ENCODE measurements around the gene YWHAH. TPM values are rescaled to one million over a fixed set of nuclear protein-coding genes. Genes with fewer than 3 reads are reported as not detected.

Gene YWHAH
- total RNA-seq, 1 donor from 2014 or later: 110 TPM

DNA sequence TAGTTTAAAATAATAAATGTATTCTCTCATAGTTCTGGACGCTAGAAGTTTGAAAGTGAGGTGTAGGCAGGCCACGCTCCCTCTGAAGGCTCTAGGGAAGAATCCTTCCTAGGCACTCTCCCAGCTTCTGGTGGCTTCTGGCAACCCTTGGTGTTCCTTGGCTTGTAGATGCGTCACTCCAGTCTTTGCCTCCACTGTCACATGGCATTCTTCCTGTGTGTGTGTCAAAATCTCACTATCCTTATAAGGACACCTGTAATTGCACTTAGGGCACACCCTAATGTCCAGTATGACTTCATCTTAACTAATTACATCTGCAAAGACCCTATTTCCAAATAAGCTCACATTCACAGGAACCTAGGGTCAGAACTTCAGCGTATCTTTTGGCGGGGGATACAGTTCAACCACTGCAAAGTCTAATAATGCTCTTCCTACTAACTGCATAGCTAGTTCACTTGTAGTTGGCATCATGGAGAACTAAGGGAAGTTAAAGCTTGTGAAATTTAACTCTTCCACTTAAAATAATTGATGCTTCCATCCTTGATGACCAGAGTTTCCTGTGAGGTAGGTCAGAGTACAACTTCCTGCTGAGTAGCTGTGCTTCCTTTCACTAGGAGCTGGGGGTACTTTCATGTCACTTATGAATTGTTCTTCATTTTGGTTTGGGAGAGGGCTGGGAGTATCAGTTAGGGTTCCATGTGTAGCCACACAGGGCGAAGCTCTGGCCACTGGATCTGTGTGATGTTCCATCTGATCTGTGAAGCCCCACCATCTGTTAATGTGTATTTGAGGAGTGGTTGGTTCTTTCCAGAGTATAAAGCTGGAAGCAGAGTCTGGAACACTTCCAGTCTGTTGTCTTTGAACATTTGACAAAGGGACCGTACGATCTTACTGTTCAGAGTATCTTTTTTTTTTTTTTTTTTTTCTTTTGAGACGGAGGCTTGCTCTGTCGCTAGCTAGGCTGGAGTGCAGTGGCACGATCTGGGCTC, 10.5 kb downstream of the YWHAH start:
- Mint-ChIP-seq H3K27ac (no peak overlapping the region), H3K4me3 (no peak overlapping the region), H3K27me3 (no peaks in the 10 kb centered on the region), H3K9me3 (no peaks in the 10 kb centered on the region), H3K4me1 (ENCODE audit: unreplicated experiment) (peaks cover 34% of the 10 kb centered on the region), H3K36me3 (peaks cover 52% of the 10 kb centered on the region)
- TF ChIP-seq, protein P1, sequence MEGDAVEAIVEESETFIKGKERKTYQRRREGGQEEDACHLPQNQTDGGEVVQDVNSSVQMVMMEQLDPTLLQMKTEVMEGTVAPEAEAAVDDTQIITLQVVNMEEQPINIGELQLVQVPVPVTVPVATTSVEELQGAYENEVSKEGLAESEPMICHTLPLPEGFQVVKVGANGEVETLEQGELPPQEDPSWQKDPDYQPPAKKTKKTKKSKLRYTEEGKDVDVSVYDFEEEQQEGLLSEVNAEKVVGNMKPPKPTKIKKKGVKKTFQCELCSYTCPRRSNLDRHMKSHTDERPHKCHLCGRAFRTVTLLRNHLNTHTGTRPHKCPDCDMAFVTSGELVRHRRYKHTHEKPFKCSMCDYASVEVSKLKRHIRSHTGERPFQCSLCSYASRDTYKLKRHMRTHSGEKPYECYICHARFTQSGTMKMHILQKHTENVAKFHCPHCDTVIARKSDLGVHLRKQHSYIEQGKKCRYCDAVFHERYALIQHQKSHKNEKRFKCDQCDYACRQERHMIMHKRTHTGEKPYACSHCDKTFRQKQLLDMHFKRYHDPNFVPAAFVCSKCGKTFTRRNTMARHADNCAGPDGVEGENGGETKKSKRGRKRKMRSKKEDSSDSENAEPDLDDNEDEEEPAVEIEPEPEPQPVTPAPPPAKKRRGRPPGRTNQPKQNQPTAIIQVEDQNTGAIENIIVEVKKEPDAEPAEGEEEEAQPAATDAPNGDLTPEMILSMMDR (conservative IDR thresholded peaks at IDR 0.05): no peak
- no peak for DNase-seq (ENCODE audit: extremely low spot score, unreplicated experiment)

DNA sequence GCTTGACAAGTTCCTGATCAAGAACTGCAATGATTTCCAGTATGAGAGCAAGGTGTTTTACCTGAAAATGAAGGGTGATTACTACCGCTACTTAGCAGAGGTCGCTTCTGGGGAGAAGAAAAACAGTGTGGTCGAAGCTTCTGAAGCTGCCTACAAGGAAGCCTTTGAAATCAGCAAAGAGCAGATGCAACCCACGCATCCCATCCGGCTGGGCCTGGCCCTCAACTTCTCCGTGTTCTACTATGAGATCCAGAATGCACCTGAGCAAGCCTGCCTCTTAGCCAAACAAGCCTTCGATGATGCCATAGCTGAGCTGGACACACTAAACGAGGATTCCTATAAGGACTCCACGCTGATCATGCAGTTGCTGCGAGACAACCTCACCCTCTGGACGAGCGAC, 12.0 kb downstream of the YWHAH start:
- H3K27me3 Mint-ChIP-seq: no peaks in the 10 kb centered on the region
- H3K27ac Mint-ChIP-seq: no peak overlapping the region
- DNase-seq (ENCODE audit: extremely low spot score, unreplicated experiment): no peak
- TF ChIP-seq, protein P1 (conservative IDR thresholded peaks at IDR 0.05): no peak
- H3K4me3 Mint-ChIP-seq: no peak overlapping the region
- peaks cover 33% of the 10 kb centered on the region for H3K4me1 Mint-ChIP-seq (ENCODE audit: unreplicated experiment)
- H3K36me3 Mint-ChIP-seq: peaks cover 42% of the 10 kb centered on the region
- no peaks in the 10 kb centered on the region for H3K9me3 Mint-ChIP-seq

DNA sequence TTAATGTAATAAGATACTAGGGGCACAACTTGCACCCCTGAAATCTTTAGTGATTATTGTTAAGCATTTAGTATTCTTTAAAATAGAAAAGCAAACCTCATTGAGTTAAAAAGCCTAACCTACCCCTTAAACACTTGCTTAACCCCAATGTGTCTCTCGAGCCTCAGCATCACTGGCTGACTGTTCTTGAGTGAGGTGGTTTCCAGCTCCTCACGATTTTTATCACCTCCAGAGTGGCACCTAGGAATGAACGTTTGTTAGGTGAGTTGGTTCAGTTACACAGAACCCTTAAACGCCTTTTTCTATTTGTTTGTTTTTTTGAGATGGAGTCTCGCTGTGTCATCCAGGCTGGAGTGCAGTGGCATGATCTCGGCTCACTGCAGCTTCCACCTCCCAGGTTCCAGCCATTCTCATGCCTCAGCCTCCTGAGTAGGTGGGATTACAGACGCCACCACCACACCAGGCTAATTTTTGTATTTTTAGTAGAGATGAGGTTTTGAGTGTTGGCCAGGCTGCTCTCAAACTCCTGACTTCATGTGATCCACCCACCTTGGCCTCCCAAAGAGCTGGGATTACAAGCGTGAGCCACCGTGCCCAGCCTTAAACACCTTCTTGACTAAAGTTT, 13.7 kb downstream of the YWHAH start:
- DNase-seq (ENCODE audit: extremely low spot score, unreplicated experiment): no peak
- peaks cover 26% of the 10 kb centered on the region for H3K4me1 Mint-ChIP-seq (ENCODE audit: unreplicated experiment)
- H3K9me3 Mint-ChIP-seq: no peaks in the 10 kb centered on the region
- H3K27ac Mint-ChIP-seq: no peak overlapping the region
- no peak overlapping the region for H3K4me3 Mint-ChIP-seq
- TF ChIP-seq, protein P1 (conservative IDR thresholded peaks at IDR 0.05): no peak
- no peaks in the 10 kb centered on the region for H3K27me3 Mint-ChIP-seq
- H3K36me3 Mint-ChIP-seq: peaks cover 33% of the 10 kb centered on the region

DNA sequence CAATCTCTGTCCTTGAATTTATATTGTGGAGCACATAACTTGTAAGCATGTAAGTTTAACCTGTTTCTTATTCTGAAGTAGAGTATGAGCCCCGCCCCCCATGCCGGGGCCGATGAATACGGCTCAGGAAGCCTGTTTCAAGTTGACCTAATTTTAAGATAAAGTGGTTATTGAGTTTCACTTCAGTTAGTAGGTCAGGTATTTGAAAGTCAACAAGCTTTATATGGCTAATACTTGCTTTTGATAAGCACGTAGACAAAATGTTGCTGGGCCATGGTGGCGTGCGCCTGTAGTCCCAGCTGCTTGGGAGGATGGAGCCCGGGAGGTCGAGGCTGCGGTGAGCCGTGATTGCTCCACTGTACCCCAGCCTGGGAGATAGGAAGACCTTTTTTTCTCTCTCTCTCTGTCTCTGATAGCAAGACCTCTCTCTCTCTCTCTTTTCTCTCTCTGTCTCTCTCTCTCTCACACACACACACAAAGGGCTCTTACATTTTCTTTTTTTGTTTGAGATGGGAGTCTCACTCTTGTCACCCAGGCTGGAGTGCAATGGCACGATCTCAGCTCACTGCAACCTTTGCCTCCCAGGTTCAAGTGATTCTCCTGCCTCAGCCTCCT, 14.4 kb downstream of the YWHAH start:
- no peaks in the 10 kb centered on the region for H3K27me3 Mint-ChIP-seq
- no peak for DNase-seq (ENCODE audit: extremely low spot score, unreplicated experiment)
- no peak overlapping the region for H3K4me3 Mint-ChIP-seq
- TF ChIP-seq, protein P1 (conservative IDR thresholded peaks at IDR 0.05): no peak
- peaks cover 20% of the 10 kb centered on the region for H3K4me1 Mint-ChIP-seq (ENCODE audit: unreplicated experiment)
- H3K9me3 Mint-ChIP-seq: no peaks in the 10 kb centered on the region
- peaks cover 30% of the 10 kb centered on the region for H3K36me3 Mint-ChIP-seq
- H3K27ac Mint-ChIP-seq: no peak overlapping the region

DNA sequence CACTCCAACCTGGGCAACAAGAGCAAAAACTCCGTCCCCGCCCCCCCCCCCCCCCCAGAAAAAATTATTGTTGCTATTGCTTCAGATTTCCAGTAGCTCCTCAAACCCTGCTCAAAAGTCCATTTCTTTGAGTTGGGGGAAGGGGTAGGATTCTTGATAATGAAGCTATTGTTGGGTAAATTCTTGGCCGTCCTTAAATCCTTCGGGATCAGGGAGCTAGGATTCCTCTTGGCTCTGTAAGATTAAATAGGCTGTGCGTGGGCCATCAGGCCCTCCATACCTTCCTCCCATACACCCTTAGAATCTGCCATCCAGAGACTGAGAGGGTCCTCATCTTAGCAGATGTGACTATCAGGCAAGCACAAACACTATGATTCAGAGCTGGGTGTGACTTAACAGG, 16.4 kb downstream of the YWHAH start:
- Mint-ChIP-seq H3K4me3 (no peak overlapping the region), H3K9me3 (no peaks in the 10 kb centered on the region), H3K27ac (no peak overlapping the region), H3K27me3 (no peaks in the 10 kb centered on the region), H3K36me3 (peaks cover 21% of the 10 kb centered on the region), H3K4me1 (ENCODE audit: unreplicated experiment) (peaks cover 14% of the 10 kb centered on the region)
- DNase-seq (ENCODE audit: extremely low spot score, unreplicated experiment): no peak
- TF ChIP-seq, protein P1 (conservative IDR thresholded peaks at IDR 0.05): no peak

Measured in type B pancreatic cell (in vitro differentiated cells).